GM23248 (cell line): ENCODE results near the gene TRIAP1.

Source experiments
- EZH2 ChIP-seq: fragments of 200-600 bp; sonication (generic); IDR thresholded peaks from 2 replicates; pipeline ENCODE4 v1.6.1; 2018; ENCODE audit warnings: antibody characterized with exemption, mild to moderate bottlenecking; ENCODE audit not compliant: insufficient read depth, poor library complexity, severe bottlenecking
- EZH2phosphoT487 ChIP-seq: fragments of 200-600 bp; sonication (generic); IDR thresholded peaks from 2 replicates; pipeline ENCODE4 v1.6.1; 2018; ENCODE audit warnings: antibody characterized with exemption, moderate library complexity, mild to moderate bottlenecking, low read depth; ENCODE audit not compliant: insufficient read depth

DNA sequence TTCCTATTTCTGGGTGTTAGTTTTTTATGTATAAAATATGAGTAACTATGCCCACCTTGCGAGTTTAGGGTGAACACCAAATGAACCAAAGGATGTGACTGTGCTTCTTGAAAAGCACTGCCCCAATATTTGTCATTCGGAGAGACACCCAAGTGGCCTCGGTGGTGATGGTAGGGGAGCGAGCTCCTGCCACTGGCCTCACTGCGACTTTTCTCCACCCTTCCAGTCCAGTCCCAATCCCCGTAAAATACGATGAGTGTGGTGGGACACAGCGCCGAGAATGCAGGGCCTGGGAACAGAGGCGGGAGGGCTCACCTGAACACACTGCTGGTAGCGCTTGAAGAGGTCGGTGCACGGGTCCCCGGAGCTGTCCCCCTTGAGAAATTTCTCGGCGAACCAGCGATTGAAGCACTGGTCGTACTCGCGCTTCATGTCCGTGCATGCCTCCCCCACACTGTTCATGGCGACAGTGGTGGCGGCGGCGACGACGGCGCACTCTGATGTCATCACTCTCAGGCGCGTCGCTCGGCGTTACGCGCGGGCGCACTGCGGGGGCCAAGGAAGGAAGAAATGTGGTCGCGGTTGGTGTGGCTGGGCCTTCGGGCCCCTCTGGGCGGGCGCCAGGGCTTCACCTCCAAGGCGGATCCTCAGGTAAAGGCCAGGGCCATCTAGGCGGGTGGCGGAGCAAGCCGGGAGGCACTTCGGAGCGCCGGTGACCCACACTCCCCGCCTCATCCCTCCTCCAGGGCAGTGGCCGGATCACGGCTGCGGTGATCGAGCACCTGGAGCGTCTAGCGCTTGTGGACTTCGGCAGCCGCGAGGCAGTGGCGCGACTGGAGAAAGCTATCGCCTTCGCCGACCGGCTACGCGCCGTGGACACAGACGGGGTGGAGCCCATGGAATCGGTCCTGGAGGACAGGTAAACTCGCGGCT lies at the start of gene TRIAP1, which contains the start of gene GATC:
- TF ChIP-seq EZH2 (no peak), EZH2phosphoT487 (no peak)
